Measurements from ENCODE around the gene CLIP2. TPM values are rescaled to one million over a fixed set of nuclear protein-coding genes. Genes with fewer than 3 reads are reported as not detected.
"Not testable (repeated sequence)": the region's sequence is repeated elsewhere in the genome, so short reads cannot be mapped to it uniquely, and the experiment has no call there.

The CLIP2 gene
- total RNA-seq, 1 donor from 2014 or later, result 26.5 TPM

- Mint-ChIP-seq H3K27me3 (ENCODE audit: low read depth) (no peaks in the 10 kb centered on the region), H3K9me3 (no peaks in the 10 kb centered on the region), H3K27ac (ENCODE audit: unreplicated experiment) (no peak overlapping the region), H3K4me1 (no peaks in the 10 kb centered on the region), H3K36me3 (ENCODE audit: low read depth) (no peaks in the 10 kb centered on the region), H3K4me3 (no peak overlapping the region)
- TF ChIP-seq CTCF (conservative IDR thresholded peaks at IDR 0.05), result no peak
- no peak for DNase-seq (ENCODE audit: low read depth, low spot score)
Observed at GRCh38 chr7:74388880-74389415, 99.7 kb downstream of the CLIP2 start.

GRCh38 chr7:74393722-74394121 lies 104.5 kb downstream of the CLIP2 start:
- not testable (repeated sequence) for H3K36me3 Mint-ChIP-seq (ENCODE audit: low read depth); H3K4me1 Mint-ChIP-seq; H3K4me3 Mint-ChIP-seq; H3K27me3 Mint-ChIP-seq (ENCODE audit: low read depth); H3K9me3 Mint-ChIP-seq; H3K27ac Mint-ChIP-seq (ENCODE audit: unreplicated experiment); DNase-seq (ENCODE audit: low read depth, low spot score)
- peak; percentile 49 for TF ChIP-seq CTCF (conservative IDR thresholded peaks at IDR 0.05)

GRCh38 chr7:74394601-74395000 lies 105.4 kb downstream of the CLIP2 start:
- not testable (repeated sequence) for H3K4me1 Mint-ChIP-seq; H3K27me3 Mint-ChIP-seq (ENCODE audit: low read depth); H3K36me3 Mint-ChIP-seq (ENCODE audit: low read depth); DNase-seq (ENCODE audit: low read depth, low spot score); H3K9me3 Mint-ChIP-seq; H3K4me3 Mint-ChIP-seq
- peak; percentile 43 for TF ChIP-seq CTCF (conservative IDR thresholded peaks at IDR 0.05)
- peak overlapping the region; percentile 67 for H3K27ac Mint-ChIP-seq (ENCODE audit: unreplicated experiment)

- H3K27ac Mint-ChIP-seq (ENCODE audit: unreplicated experiment), result no peak overlapping the region
- TF ChIP-seq CTCF (conservative IDR thresholded peaks at IDR 0.05), result no peak
- H3K4me1 Mint-ChIP-seq, result no peaks in the 10 kb centered on the region
- no peak for DNase-seq (ENCODE audit: low read depth, low spot score)
- no peak overlapping the region for H3K4me3 Mint-ChIP-seq
- no peaks in the 10 kb centered on the region for H3K27me3 Mint-ChIP-seq (ENCODE audit: low read depth)
- H3K9me3 Mint-ChIP-seq, result no peaks in the 10 kb centered on the region
- H3K36me3 Mint-ChIP-seq (ENCODE audit: low read depth), result peaks cover 9% of the 10 kb centered on the region
Observed at GRCh38 chr7:74395745-74396311, 106.6 kb downstream of the CLIP2 start.

GRCh38 chr7:74396993-74397392 lies 107.8 kb downstream of the CLIP2 start:
- Mint-ChIP-seq H3K36me3 (ENCODE audit: low read depth) (peaks cover 9% of the 10 kb centered on the region), H3K4me3 (no peak overlapping the region), H3K27me3 (ENCODE audit: low read depth) (no peaks in the 10 kb centered on the region), H3K4me1 (peaks cover 4% of the 10 kb centered on the region), H3K9me3 (no peaks in the 10 kb centered on the region), H3K27ac (ENCODE audit: unreplicated experiment) (no peak overlapping the region)
- TF ChIP-seq CTCF (conservative IDR thresholded peaks at IDR 0.05), result no peak
- DNase-seq (ENCODE audit: low read depth, low spot score), result no peak
